DOHH2 (cell line): ENCODE measurements around the gene SARNP.

Experiments used
- EZH2phosphoT487 ChIP-seq: fragments of 200-600 bp; sonication (generic); IDR thresholded peaks from 2 replicates; pipeline ENCODE4 v1.6.1; 2017; ENCODE audit warnings: borderline replicate concordance, mild to moderate bottlenecking, antibody characterized with exemption, low read length, moderate library complexity, mixed read lengths
- TF ChIP-seq, protein P1 (sequence below): fragments of 200-600 bp; sonication (generic); IDR thresholded peaks from one replicate; pipeline ENCODE4 v1.5.1; 2014; ENCODE audit warnings: antibody characterized with exemption, mild to moderate bottlenecking, low read depth, low read length; ENCODE audit not compliant: poor library complexity, severe bottlenecking

DNA sequence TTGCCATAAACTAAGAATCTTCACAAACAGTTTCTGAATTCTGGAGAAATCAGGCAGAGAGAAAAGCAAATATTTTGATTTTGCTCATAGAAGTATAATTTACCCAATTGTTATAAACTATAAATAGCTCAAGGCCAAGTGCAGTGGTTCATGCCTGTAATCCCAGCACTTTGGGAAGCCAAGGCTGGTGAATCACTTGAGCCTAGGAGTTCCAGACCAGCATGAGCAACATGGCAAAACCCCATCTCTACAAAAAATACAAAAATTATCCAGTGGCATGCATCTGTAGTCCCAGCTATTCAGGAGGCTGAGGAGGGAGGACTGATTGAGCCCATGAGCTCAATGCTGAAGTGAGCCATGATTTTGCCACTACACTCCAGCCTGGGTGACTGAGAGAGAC, 44.8 kb upstream of the SARNP start:
- TF ChIP-seq, protein P1, sequence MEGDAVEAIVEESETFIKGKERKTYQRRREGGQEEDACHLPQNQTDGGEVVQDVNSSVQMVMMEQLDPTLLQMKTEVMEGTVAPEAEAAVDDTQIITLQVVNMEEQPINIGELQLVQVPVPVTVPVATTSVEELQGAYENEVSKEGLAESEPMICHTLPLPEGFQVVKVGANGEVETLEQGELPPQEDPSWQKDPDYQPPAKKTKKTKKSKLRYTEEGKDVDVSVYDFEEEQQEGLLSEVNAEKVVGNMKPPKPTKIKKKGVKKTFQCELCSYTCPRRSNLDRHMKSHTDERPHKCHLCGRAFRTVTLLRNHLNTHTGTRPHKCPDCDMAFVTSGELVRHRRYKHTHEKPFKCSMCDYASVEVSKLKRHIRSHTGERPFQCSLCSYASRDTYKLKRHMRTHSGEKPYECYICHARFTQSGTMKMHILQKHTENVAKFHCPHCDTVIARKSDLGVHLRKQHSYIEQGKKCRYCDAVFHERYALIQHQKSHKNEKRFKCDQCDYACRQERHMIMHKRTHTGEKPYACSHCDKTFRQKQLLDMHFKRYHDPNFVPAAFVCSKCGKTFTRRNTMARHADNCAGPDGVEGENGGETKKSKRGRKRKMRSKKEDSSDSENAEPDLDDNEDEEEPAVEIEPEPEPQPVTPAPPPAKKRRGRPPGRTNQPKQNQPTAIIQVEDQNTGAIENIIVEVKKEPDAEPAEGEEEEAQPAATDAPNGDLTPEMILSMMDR, result no peak
- no peak for TF ChIP-seq EZH2phosphoT487
